ENCODE data around the gene KLRF2. TPM values are rescaled to one million over a fixed set of nuclear protein-coding genes. Genes with fewer than 3 reads are reported as not detected.
A peak's percentile ranks its signal among the peaks of the same experiment; 100 is the strongest.
"Not testable (repeated sequence)": the region's sequence is repeated elsewhere in the genome, so short reads cannot be mapped to it uniquely, and the experiment has no call there.

KLRF2 gene
- total RNA-seq, 5 donors from 2014 or later (not counting 1 experiment from before 2014, with no cell fraction given) = not detected

- ATAC-seq (replicated peaks in 1 of 4) = no peak
- Mint-ChIP-seq H3K27ac (no peak overlapping the region), H3K4me3 (no peak overlapping the region), H3K36me3 (no peaks in the 10 kb centered on the region), H3K9me3 (no peaks in the 10 kb centered on the region), H3K4me1 (peaks cover 19 to 22% (median 20%) of the 10 kb centered on the region in 3 donors), H3K27me3 (no peaks in the 10 kb centered on the region)
- Histone ChIP-seq H3K9me3 (no peaks in the 10 kb centered on the region), H3K4me1 (ENCODE audit: control insufficient read depth in 1 of 2, extremely low read depth in 1 of 2, insufficient read depth in 2 of 2, low read length in 2 of 2) (peaks cover 3 to 11% of the 10 kb centered on the region in 2 experiments), H3K27ac (ENCODE audit: low read length) (no peak overlapping the region), H3K4me3 (ENCODE audit: control insufficient read depth in 1 of 2, extremely low read depth in 1 of 2, low read length in 1 of 2) (no peak overlapping the region), H3K27me3 (replicated peaks in 1 of 2; ENCODE audit: control insufficient read depth in 2 of 2, extremely low read depth in 1 of 2, insufficient read depth in 2 of 2, low read length in 1 of 2) (no peaks in the 10 kb centered on the region), H3K36me3 (ENCODE audit: control insufficient read depth in 2 of 2, extremely low read depth in 1 of 2, insufficient read depth in 1 of 2, low read length in 1 of 2) (no peaks in the 10 kb centered on the region)
- no peak for DNase-seq
- WGBS (ENCODE audit: insufficient coverage) = 92% methylated on average over 9 of the region's 11 CpGs
- CTCF ChIA-PET = interaction anchor here in 1 of 2 donors (0.8 kb wide), 1 partner anchor 62 kb away, joined by 6 read pairs; no protein-coding TSS in a partner anchor
- POLR2A ChIA-PET = interaction anchor here in 1 of 2 donors (1.3 kb wide), 1 partner anchor 11 kb away, joined by 4 read pairs; no protein-coding TSS in a partner anchor
These were observed 8.5 kb upstream of the KLRF2 start for GRCh38 chr12:9872742-9873141.

GRCh38 chr12:9876120-9876519 lies 5.2 kb upstream of the KLRF2 start:
- H3K4me3 Mint-ChIP-seq; H3K27me3 ChIP-seq (replicated peaks in 1 of 2; ENCODE audit: control insufficient read depth in 2 of 2, extremely low read depth in 1 of 2, insufficient read depth in 2 of 2, low read length in 1 of 2); H3K36me3 ChIP-seq (ENCODE audit: control insufficient read depth in 2 of 2, extremely low read depth in 1 of 2, insufficient read depth in 1 of 2, low read length in 1 of 2); H3K27me3 Mint-ChIP-seq; H3K27ac Mint-ChIP-seq; CTCF ChIA-PET; H3K27ac ChIP-seq (ENCODE audit: low read length); DNase-seq; H3K9me3 ChIP-seq; ATAC-seq (replicated peaks in 1 of 4); H3K4me1 ChIP-seq (ENCODE audit: control insufficient read depth in 1 of 2, extremely low read depth in 1 of 2, insufficient read depth in 2 of 2, low read length in 2 of 2); H3K4me3 ChIP-seq (ENCODE audit: control insufficient read depth in 1 of 2, extremely low read depth in 1 of 2, low read length in 1 of 2); POLR2A ChIA-PET; H3K36me3 Mint-ChIP-seq; H3K9me3 Mint-ChIP-seq: not testable (repeated sequence)
- 98% methylated on average over 14 of the region's 26 CpGs for WGBS (ENCODE audit: insufficient coverage)
- H3K4me1 Mint-ChIP-seq = peaks cover 10 to 13% (median 12%) of the 10 kb centered on the region in 3 donors

GRCh38 chr12:9880532-9881078 lies 684 bp upstream of the KLRF2 start:
- Mint-ChIP-seq H3K9me3 (no peaks in the 10 kb centered on the region), H3K4me1 (peaks cover 6 to 9% (median 7%) of the 10 kb centered on the region in 3 donors), H3K4me3 (no peak overlapping the region), H3K27ac (no peak overlapping the region), H3K27me3 (no peaks in the 10 kb centered on the region), H3K36me3 (no peaks in the 10 kb centered on the region)
- ChIA-PET CTCF (interaction anchor here (0.6 kb wide), 2 partner anchors 14 to 518 kb away, joined by 3 read pairs; no protein-coding TSS in a partner anchor), POLR2A (no interaction called here)
- Histone ChIP-seq H3K36me3 (ENCODE audit: control insufficient read depth in 2 of 2, extremely low read depth in 1 of 2, insufficient read depth in 1 of 2, low read length in 1 of 2) (no peaks in the 10 kb centered on the region), H3K27ac (ENCODE audit: low read length) (no peak overlapping the region), H3K27me3 (replicated peaks in 1 of 2; ENCODE audit: control insufficient read depth in 2 of 2, extremely low read depth in 1 of 2, insufficient read depth in 2 of 2, low read length in 1 of 2) (no peaks in the 10 kb centered on the region), H3K4me1 (ENCODE audit: control insufficient read depth in 1 of 2, extremely low read depth in 1 of 2, insufficient read depth in 2 of 2, low read length in 2 of 2) (peaks cover 0 to 4% of the 10 kb centered on the region in 2 experiments), H3K4me3 (ENCODE audit: control insufficient read depth in 1 of 2, extremely low read depth in 1 of 2, low read length in 1 of 2) (no peak overlapping the region), H3K9me3 (no peaks in the 10 kb centered on the region)
- DNase-seq = no peak
- no peak for ATAC-seq (replicated peaks in 1 of 4)
- WGBS (ENCODE audit: insufficient coverage) = 100% methylated on average over 1 of the region's 4 CpGs

- H3K36me3 Mint-ChIP-seq = no peaks in the 10 kb centered on the region
- Histone ChIP-seq H3K36me3 (ENCODE audit: control insufficient read depth in 2 of 2, extremely low read depth in 1 of 2, insufficient read depth in 1 of 2, low read length in 1 of 2) (no peaks in the 10 kb centered on the region), H3K4me1 (ENCODE audit: control insufficient read depth in 1 of 2, extremely low read depth in 1 of 2, insufficient read depth in 2 of 2, low read length in 2 of 2) (peaks cover 0 to 5% of the 10 kb centered on the region in 2 experiments), H3K27ac (ENCODE audit: low read length) (no peak overlapping the region), H3K9me3 (no peaks in the 10 kb centered on the region), H3K27me3 (replicated peaks in 1 of 2; ENCODE audit: control insufficient read depth in 2 of 2, extremely low read depth in 1 of 2, insufficient read depth in 2 of 2, low read length in 1 of 2) (no peaks in the 10 kb centered on the region), H3K4me3 (ENCODE audit: control insufficient read depth in 1 of 2, extremely low read depth in 1 of 2, low read length in 1 of 2) (no peak overlapping the region)
- H3K4me3 Mint-ChIP-seq = no peak overlapping the region
- H3K27ac Mint-ChIP-seq = no peak overlapping the region
- H3K27me3 Mint-ChIP-seq = no peaks in the 10 kb centered on the region
- H3K9me3 Mint-ChIP-seq = no peaks in the 10 kb centered on the region
- peaks cover 6 to 9% (median 7%) of the 10 kb centered on the region in 3 donors for H3K4me1 Mint-ChIP-seq
- DNase-seq (no peak), ATAC-seq (replicated peaks in 1 of 4) (no peak)
- POLR2A ChIA-PET = no interaction called here
- 100% methylated on average over 2 of the region's 5 CpGs for WGBS (ENCODE audit: insufficient coverage)
- CTCF ChIA-PET = no interaction called here
These were observed 699 bp downstream of the KLRF2 start for GRCh38 chr12:9881988-9882387.

GRCh38 chr12:9883175-9883574 lies 1.9 kb downstream of the KLRF2 start:
- H3K36me3 Mint-ChIP-seq = no peaks in the 10 kb centered on the region
- Histone ChIP-seq H3K4me3 (ENCODE audit: control insufficient read depth in 1 of 2, extremely low read depth in 1 of 2, low read length in 1 of 2) (no peak overlapping the region), H3K9me3 (no peaks in the 10 kb centered on the region), H3K27ac (ENCODE audit: low read length) (no peak overlapping the region), H3K4me1 (ENCODE audit: control insufficient read depth in 1 of 2, extremely low read depth in 1 of 2, insufficient read depth in 2 of 2, low read length in 2 of 2) (peaks cover 0 to 5% of the 10 kb centered on the region in 2 experiments), H3K36me3 (ENCODE audit: control insufficient read depth in 2 of 2, extremely low read depth in 1 of 2, insufficient read depth in 1 of 2, low read length in 1 of 2) (no peaks in the 10 kb centered on the region), H3K27me3 (replicated peaks in 1 of 2; ENCODE audit: control insufficient read depth in 2 of 2, extremely low read depth in 1 of 2, insufficient read depth in 2 of 2, low read length in 1 of 2) (no peaks in the 10 kb centered on the region)
- ATAC-seq (replicated peaks in 1 of 4) (no peak), DNase-seq (no peak)
- H3K27ac Mint-ChIP-seq = no peak overlapping the region
- POLR2A ChIA-PET = no interaction called here
- H3K4me1 Mint-ChIP-seq = peaks cover 6 to 9% (median 7%) of the 10 kb centered on the region in 3 donors
- no peak overlapping the region for H3K4me3 Mint-ChIP-seq
- no peaks in the 10 kb centered on the region for H3K27me3 Mint-ChIP-seq
- no peaks in the 10 kb centered on the region for H3K9me3 Mint-ChIP-seq
- CTCF ChIA-PET = interaction anchor here in 1 of 2 donors (0.5 kb wide), 1 partner anchor 136 kb away, joined by 6 read pairs; no protein-coding TSS in a partner anchor

- H3K9me3 ChIP-seq = no peaks in the 10 kb centered on the region
- no peak overlapping the region for H3K27ac ChIP-seq (ENCODE audit: low read length)
- H3K4me1 Mint-ChIP-seq = peaks cover 9 to 14% (median 13%) of the 10 kb centered on the region in 3 donors
These were observed 7.5 kb downstream of the KLRF2 start for GRCh38 chr12:9888665-9889273.

More at GRCh38 chr12:9888665-9889273, 7.5 kb downstream of the KLRF2 start:
- Histone ChIP-seq H3K27me3 (replicated peaks in 1 of 2; ENCODE audit: control insufficient read depth in 2 of 2, extremely low read depth in 1 of 2, insufficient read depth in 2 of 2, low read length in 1 of 2) (no peaks in the 10 kb centered on the region), H3K4me1 (ENCODE audit: control insufficient read depth in 1 of 2, extremely low read depth in 1 of 2, insufficient read depth in 2 of 2, low read length in 2 of 2) (peaks cover 3% of the 10 kb centered on the region in 2 experiments), H3K4me3 (ENCODE audit: control insufficient read depth in 1 of 2, extremely low read depth in 1 of 2, low read length in 1 of 2) (no peak overlapping the region), H3K36me3 (ENCODE audit: control insufficient read depth in 2 of 2, extremely low read depth in 1 of 2, insufficient read depth in 1 of 2, low read length in 1 of 2) (no peaks in the 10 kb centered on the region)
- DNase-seq (no peak), ATAC-seq (replicated peaks in 1 of 4) (no peak)
- no peaks in the 10 kb centered on the region for H3K36me3 Mint-ChIP-seq
- ChIA-PET POLR2A (no interaction called here), CTCF (no interaction called here)
- peak overlapping the region; percentile 7 to 41 for H3K27ac Mint-ChIP-seq
- H3K4me3 Mint-ChIP-seq = no peak overlapping the region
- WGBS (ENCODE audit: insufficient coverage) = no CpG with 5 or more reads among the region's 4 CpGs
- no peaks in the 10 kb centered on the region for H3K9me3 Mint-ChIP-seq
- no peaks in the 10 kb centered on the region for H3K27me3 Mint-ChIP-seq

Measured in T-cell (primary cell).